GM06990 (cell line): ENCODE data around the gene GNLY.

Experiments
- DNase-seq: peaks from one replicate; pipeline ENCODE4 v3.0.0-alpha.2; 2011; ENCODE audit not compliant: insufficient read length; ENCODE audit errors: extremely low read depth
- H3K27me3 ChIP-seq: replicated peaks from 2 replicates; pipeline ENCODE4 v1.6.0; 2011; ENCODE audit warnings: low read length; ENCODE audit not compliant: control insufficient read depth, insufficient read depth
- H3K36me3 ChIP-seq: 2 replicates; pipeline ENCODE4 v1.5.1; 2011; ENCODE audit warnings: low read length; ENCODE audit not compliant: control insufficient read depth, insufficient read depth
- H3K4me3 ChIP-seq: replicated peaks from 2 replicates; pipeline ENCODE4 v1.5.1; 2011; ENCODE audit warnings: low read depth, mild to moderate bottlenecking, control low read depth, low read length
- TF ChIP-seq, protein P1 (sequence below): IDR thresholded peaks from 2 replicates; pipeline ENCODE4 v1.5.1; 2011; ENCODE audit warnings: low read length, control low read depth, mild to moderate bottlenecking, inconsistent platforms; ENCODE audit not compliant: insufficient read depth, poor library complexity, severe bottlenecking

GNLY gene

DNA sequence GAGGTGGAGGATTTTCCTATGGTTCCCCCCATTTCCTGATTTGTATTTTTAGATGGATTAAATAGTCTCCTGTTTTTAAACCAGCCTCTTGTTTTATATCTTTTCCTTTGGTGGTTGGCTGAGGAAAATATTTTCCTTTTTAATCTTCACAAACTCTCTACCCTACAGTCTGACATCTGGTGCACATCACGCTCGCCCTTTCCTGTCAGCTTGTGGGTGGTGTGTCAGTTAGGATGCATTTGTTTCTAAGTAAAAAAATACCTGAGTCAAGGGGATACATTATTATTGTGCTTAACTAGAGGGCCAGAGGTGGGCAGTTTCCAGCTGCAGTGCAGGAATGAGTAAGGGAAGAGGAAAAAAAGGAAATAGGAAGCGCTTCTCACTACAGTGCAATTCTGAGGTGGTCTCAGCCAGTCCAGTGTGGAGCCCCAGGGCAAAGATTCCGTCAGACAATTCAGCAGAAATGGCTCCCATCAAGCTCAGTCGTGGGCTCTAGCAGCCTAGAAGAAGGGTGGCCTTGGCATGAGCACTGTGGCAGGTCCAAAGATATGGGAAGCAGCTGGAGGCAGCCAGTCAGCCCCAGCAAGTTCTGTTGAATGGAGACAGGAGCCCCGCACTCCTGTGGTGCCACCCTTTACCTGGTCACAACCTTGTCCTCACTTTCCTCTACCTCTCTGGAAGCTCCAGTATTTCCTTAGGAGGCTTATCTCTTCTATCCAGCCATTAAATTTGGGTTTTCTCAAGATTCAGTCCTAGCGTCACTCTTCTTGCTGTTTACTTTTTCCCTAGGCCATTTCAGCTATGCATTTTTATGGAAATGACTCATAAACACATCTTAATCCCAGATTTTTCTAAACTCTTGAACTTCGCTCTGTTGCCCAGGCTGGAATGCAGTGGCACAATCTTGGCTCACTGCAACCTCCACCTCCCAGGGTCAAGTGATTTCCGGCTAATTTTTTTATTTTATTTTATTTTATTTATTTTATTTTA is 44.7 kb upstream of the GNLY start:
- DNase-seq = no peak

GRCh38 chr2:85650456-85650855 is 43.7 kb upstream of the GNLY start:
- Histone ChIP-seq H3K4me3 (no peak overlapping the region), H3K27me3 (no peaks in the 10 kb centered on the region), H3K36me3 (peaks cover 22% of the 10 kb centered on the region)
- no peak for DNase-seq
- TF ChIP-seq, protein P1, sequence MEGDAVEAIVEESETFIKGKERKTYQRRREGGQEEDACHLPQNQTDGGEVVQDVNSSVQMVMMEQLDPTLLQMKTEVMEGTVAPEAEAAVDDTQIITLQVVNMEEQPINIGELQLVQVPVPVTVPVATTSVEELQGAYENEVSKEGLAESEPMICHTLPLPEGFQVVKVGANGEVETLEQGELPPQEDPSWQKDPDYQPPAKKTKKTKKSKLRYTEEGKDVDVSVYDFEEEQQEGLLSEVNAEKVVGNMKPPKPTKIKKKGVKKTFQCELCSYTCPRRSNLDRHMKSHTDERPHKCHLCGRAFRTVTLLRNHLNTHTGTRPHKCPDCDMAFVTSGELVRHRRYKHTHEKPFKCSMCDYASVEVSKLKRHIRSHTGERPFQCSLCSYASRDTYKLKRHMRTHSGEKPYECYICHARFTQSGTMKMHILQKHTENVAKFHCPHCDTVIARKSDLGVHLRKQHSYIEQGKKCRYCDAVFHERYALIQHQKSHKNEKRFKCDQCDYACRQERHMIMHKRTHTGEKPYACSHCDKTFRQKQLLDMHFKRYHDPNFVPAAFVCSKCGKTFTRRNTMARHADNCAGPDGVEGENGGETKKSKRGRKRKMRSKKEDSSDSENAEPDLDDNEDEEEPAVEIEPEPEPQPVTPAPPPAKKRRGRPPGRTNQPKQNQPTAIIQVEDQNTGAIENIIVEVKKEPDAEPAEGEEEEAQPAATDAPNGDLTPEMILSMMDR = no peak

More for the DNA sequence above, 44.7 kb upstream of the GNLY start:
- no peaks in the 10 kb centered on the region for H3K27me3 ChIP-seq
- TF ChIP-seq, protein P1 = no peak
- no peak overlapping the region for H3K4me3 ChIP-seq
- peaks cover 30% of the 10 kb centered on the region for H3K36me3 ChIP-seq

DNA sequence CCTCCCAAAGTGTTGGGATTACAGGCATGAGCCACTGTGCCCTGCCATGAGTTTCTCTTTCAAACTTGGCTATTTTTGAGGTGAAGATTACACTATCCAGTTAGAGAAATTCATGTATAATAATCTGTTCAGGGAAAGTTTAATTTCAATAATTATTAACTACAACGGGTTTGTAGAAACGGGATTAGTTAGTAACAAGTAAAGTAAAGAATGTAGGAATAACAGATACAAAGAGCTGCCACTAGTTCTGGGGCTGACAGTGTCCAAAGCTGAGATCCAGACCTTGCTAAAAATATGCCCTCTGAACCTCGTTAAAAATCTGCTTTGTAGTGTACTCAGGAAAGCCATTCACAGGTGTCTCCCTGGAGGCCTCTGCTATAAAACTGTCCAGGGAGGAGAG is 43.1 kb upstream of the GNLY start:
- TF ChIP-seq, protein P1 = no peak
- peaks cover 20% of the 10 kb centered on the region for H3K36me3 ChIP-seq
- H3K27me3 ChIP-seq = no peaks in the 10 kb centered on the region
- no peak for DNase-seq
- no peak overlapping the region for H3K4me3 ChIP-seq

DNA sequence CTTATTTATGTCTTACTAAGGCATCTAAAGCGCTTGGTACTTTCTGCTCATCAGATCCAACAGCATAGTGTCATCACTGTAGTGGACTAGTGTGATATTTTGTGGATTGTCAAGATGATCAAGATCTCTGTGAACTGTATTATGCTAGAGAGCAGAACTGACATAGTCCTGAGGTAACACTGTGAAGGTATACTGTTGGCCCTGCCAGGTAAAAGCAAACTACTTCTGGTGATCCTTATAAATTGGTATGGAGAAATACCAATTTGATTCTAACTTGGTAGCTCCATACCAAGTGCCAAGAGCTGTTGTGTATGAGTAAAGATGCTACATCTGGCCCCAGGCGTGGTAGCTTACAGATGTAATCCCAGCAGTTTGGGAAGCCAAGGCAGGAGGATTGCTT is 42.1 kb upstream of the GNLY start:
- no peak overlapping the region for H3K4me3 ChIP-seq
- no peak for DNase-seq
- no peaks in the 10 kb centered on the region for H3K27me3 ChIP-seq
- TF ChIP-seq, protein P1 = no peak
- peaks cover 22% of the 10 kb centered on the region for H3K36me3 ChIP-seq

DNA sequence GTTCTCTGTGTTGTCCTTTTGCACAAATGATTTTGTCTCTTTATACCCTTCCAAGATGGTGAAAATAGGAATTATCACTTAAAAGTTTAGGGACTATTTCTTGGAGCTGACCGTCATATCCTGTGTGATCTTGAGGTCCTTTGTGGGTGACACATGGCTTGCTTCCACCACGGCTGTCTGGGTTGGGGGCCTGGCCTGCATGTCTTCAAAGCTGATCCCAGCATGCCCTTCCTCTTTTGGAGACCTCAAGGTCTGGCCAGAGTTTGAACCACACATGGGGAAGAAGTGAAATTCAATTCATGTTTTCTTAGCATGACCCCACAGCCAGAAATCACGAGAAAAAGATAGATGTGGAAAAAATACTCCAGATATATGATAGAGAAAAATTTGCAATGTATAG is 40.2 kb upstream of the GNLY start:
- Histone ChIP-seq H3K27me3 (no peaks in the 10 kb centered on the region), H3K4me3 (no peak overlapping the region), H3K36me3 (peaks cover 15% of the 10 kb centered on the region)
- DNase-seq = no peak
- TF ChIP-seq, protein P1 = no peak
